Measurements from ENCODE around the gene SLC5A3. TPM values are rescaled to one million over a fixed set of nuclear protein-coding genes. Genes with fewer than 3 reads are reported as not detected.

Gene SLC5A3
- total RNA-seq, 1 experiment from 2014 or later = 29.4 TPM

DNA sequence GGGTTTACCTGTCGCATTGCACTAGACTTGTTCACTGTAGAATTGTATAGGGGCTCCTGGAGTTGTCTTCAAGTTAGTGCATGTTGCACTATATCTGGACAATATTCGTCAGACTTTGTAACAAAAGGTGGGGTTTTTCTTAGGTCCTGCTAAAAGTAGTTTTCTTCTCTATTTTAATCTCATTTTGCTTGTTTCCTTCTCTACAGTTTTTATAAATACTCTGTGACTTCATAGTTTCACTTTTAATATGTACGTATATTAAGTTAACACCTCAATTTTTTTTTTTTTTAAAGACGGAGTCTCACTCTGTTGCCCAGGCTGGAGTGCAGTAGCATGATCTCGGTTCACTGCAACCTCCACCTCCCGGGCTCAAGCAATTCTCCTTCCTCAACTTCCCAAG is 26.5 kb upstream of the SLC5A3 start:
- ATAC-seq (no peak), DNase-seq (ENCODE audit: low read depth, low spot score) (no peak)
- no peaks in the 10 kb centered on the region for H3K27me3 ChIP-seq (ENCODE audit: control insufficient read depth, insufficient read depth, low read length)
- H3K27ac ChIP-seq (ENCODE audit: low read length) = no peak overlapping the region
- no peak for TF ChIP-seq POLR2AphosphoS5 (IDR thresholded peaks at IDR 0.05; ENCODE audit: low read depth, low read length)
- no peak for TF ChIP-seq TCF7L2 (IDR thresholded peaks at IDR 0.05; ENCODE audit: low read depth, low read length)
- TF ChIP-seq, protein P1, sequence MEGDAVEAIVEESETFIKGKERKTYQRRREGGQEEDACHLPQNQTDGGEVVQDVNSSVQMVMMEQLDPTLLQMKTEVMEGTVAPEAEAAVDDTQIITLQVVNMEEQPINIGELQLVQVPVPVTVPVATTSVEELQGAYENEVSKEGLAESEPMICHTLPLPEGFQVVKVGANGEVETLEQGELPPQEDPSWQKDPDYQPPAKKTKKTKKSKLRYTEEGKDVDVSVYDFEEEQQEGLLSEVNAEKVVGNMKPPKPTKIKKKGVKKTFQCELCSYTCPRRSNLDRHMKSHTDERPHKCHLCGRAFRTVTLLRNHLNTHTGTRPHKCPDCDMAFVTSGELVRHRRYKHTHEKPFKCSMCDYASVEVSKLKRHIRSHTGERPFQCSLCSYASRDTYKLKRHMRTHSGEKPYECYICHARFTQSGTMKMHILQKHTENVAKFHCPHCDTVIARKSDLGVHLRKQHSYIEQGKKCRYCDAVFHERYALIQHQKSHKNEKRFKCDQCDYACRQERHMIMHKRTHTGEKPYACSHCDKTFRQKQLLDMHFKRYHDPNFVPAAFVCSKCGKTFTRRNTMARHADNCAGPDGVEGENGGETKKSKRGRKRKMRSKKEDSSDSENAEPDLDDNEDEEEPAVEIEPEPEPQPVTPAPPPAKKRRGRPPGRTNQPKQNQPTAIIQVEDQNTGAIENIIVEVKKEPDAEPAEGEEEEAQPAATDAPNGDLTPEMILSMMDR (IDR thresholded peaks at IDR 0.05) = no peak
- no peak for TF ChIP-seq SIN3A (IDR thresholded peaks at IDR 0.05; ENCODE audit: borderline replicate concordance, insufficient read depth, low read depth, low read length)
- TF ChIP-seq, protein P2, sequence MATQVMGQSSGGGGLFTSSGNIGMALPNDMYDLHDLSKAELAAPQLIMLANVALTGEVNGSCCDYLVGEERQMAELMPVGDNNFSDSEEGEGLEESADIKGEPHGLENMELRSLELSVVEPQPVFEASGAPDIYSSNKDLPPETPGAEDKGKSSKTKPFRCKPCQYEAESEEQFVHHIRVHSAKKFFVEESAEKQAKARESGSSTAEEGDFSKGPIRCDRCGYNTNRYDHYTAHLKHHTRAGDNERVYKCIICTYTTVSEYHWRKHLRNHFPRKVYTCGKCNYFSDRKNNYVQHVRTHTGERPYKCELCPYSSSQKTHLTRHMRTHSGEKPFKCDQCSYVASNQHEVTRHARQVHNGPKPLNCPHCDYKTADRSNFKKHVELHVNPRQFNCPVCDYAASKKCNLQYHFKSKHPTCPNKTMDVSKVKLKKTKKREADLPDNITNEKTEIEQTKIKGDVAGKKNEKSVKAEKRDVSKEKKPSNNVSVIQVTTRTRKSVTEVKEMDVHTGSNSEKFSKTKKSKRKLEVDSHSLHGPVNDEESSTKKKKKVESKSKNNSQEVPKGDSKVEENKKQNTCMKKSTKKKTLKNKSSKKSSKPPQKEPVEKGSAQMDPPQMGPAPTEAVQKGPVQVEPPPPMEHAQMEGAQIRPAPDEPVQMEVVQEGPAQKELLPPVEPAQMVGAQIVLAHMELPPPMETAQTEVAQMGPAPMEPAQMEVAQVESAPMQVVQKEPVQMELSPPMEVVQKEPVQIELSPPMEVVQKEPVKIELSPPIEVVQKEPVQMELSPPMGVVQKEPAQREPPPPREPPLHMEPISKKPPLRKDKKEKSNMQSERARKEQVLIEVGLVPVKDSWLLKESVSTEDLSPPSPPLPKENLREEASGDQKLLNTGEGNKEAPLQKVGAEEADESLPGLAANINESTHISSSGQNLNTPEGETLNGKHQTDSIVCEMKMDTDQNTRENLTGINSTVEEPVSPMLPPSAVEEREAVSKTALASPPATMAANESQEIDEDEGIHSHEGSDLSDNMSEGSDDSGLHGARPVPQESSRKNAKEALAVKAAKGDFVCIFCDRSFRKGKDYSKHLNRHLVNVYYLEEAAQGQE (IDR thresholded peaks at IDR 0.05; ENCODE audit: insufficient read depth in 1 of 2, low read depth in 2 of 2, low read length in 1 of 2) = no peak
- H3K9me3 ChIP-seq (ENCODE audit: control insufficient read depth, insufficient read depth, low read depth, low read length) = no peaks in the 10 kb centered on the region
- CTCF ChIA-PET = no interaction called here
- no peaks in the 10 kb centered on the region for H3K4me1 ChIP-seq (ENCODE audit: control insufficient read depth, insufficient read depth, low read length)
- intact Hi-C loops (cut with micrococcal nuclease; ENCODE audit: unreplicated experiment) = no loop called here
- BruUV-seq (replicated peaks) = no TSS peak
- H3K36me3 ChIP-seq (ENCODE audit: control insufficient read depth, insufficient read depth, low read length) = no peaks in the 10 kb centered on the region
- H3K4me3 ChIP-seq (ENCODE audit: low read depth in 2 of 2, low read length in 2 of 2) = no peak overlapping the region
- POLR2A ChIA-PET = interaction anchor here (0.7 kb wide), 1 partner anchor 150 kb away, joined by 3 read pairs; no protein-coding TSS in a partner anchor
- in situ Hi-C loops (cut with HindIII; ENCODE audit: low pct_unique_long_range_greater_than_20kb, low sequenced_read_pairs) = no loop called here

DNA sequence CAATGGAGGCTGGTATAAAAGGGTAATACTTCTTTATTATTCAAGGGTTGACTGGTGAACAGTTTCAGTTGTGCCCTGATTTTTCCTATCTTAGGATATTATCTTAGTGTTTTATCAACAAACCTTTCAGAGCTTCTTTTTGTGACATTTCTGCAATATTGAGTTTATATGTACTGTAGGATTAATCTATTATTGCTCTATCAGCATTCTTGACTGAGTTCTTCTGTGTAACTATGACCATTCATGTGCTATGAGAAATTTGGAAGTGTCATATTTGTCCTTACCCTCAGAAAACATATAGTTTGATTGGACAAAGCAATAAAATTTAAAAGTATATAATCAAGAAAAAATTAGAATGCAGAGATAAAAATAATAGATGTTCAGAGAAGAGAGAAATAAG is 25.5 kb upstream of the SLC5A3 start:
- ChIA-PET POLR2A (no interaction called here), CTCF (no interaction called here)
- Histone ChIP-seq H3K27ac (ENCODE audit: low read length) (no peak overlapping the region), H3K27me3 (ENCODE audit: control insufficient read depth, insufficient read depth, low read length) (no peaks in the 10 kb centered on the region), H3K9me3 (ENCODE audit: control insufficient read depth, insufficient read depth, low read depth, low read length) (no peaks in the 10 kb centered on the region), H3K4me3 (ENCODE audit: low read depth in 2 of 2, low read length in 2 of 2) (no peak overlapping the region), H3K4me1 (ENCODE audit: control insufficient read depth, insufficient read depth, low read length) (no peaks in the 10 kb centered on the region), H3K36me3 (ENCODE audit: control insufficient read depth, insufficient read depth, low read length) (no peaks in the 10 kb centered on the region)
- intact Hi-C loops (cut with micrococcal nuclease; ENCODE audit: unreplicated experiment) = no loop called here
- BruUV-seq (replicated peaks) = no TSS peak
- DNase-seq (ENCODE audit: low read depth, low spot score) (no peak), ATAC-seq (no peak)
- TF ChIP-seq SIN3A (IDR thresholded peaks at IDR 0.05; ENCODE audit: borderline replicate concordance, insufficient read depth, low read depth, low read length) (no peak), POLR2AphosphoS5 (IDR thresholded peaks at IDR 0.05; ENCODE audit: low read depth, low read length) (no peak)
- TF ChIP-seq, protein P2 (IDR thresholded peaks at IDR 0.05; ENCODE audit: insufficient read depth in 1 of 2, low read depth in 2 of 2, low read length in 1 of 2) = no peak
- TF ChIP-seq, protein P1 (IDR thresholded peaks at IDR 0.05) = no peak
- in situ Hi-C loops (cut with HindIII; ENCODE audit: low pct_unique_long_range_greater_than_20kb, low sequenced_read_pairs) = no loop called here
